ENCODE measurements around the gene PARVA.

GRCh38 chr11:12420040-12420439 lies 42.7 kb downstream of the PARVA start:
- TF ChIP-seq CTCF (IDR thresholded peaks at IDR 0.05) (no peak), POLR2AphosphoS5 (IDR thresholded peaks at IDR 0.05) (no peak), POLR2A (IDR thresholded peaks at IDR 0.05; ENCODE audit: low read depth) (no peak), EP300 (IDR thresholded peaks at IDR 0.05) (no peak)

Data from esophagus muscularis mucosa (tissue), 4 donors.